HCT116 (cell line): ENCODE measurements around the gene PPP2R5A.

Experiments used
- CTCF ChIP-seq, 3 experiments: fragments of 200-600 bp in 1 of 3; sonication (generic) in 1 of 3; IDR thresholded peaks in 2 of 3; conservative IDR thresholded peaks in 1 of 3; 2 replicates each; pipeline ENCODE4 v1.5.1; 2012 to 2017; ENCODE audit warnings: low read depth in 2 of 3, low read length in 2 of 3, antibody characterized with exemption in 1 of 3, borderline replicate concordance in 1 of 3, control low read depth in 1 of 3, mild to moderate bottlenecking in 1 of 3, mixed read lengths in 1 of 3, mixed run types in 1 of 3, moderate library complexity in 1 of 3; ENCODE audit not compliant: insufficient read depth in 1 of 3
- EZH2 ChIP-seq: fragments of 200-600 bp; sonication (generic); IDR thresholded peaks from 2 replicates; pipeline ENCODE4 v1.6.1; 2017; ENCODE audit warnings: antibody characterized with exemption, mixed run types
- EZH2phosphoT487 ChIP-seq: fragments of 200-600 bp; IDR thresholded peaks from 2 replicates; pipeline ENCODE4 v1.6.1; 2018; ENCODE audit warnings: antibody characterized with exemption, borderline replicate concordance
- POLR2A ChIP-seq: IDR thresholded peaks from 2 replicates; pipeline ENCODE4 v1.7.0; 2011; ENCODE audit warnings: borderline replicate concordance; ENCODE audit not compliant: insufficient read depth, insufficient read length; ENCODE audit errors: extremely low read depth

GRCh38 chr1:212255705-212256307 lies 29.4 kb upstream of the PPP2R5A start:
- TF ChIP-seq EZH2 (no peak), EZH2phosphoT487 (no peak), CTCF (IDR thresholded peaks at IDR 0.05 in 2 of 3, conservative IDR thresholded peaks at IDR 0.05 in 1 of 3; ENCODE audit: borderline replicate concordance in 1 of 3, insufficient read depth in 1 of 3, low read depth in 2 of 3, low read length in 2 of 3) (no peak), POLR2A (no peak)
